NCI-H460 (cell line): ENCODE measurements around the gene AVP. TPM values are rescaled to one million over a fixed set of nuclear protein-coding genes. Genes with fewer than 3 reads are reported as not detected.

ENCODE experiments used
- DNase-seq: peaks from one replicate; pipeline ENCODE4 v3.0.0-alpha.2; 2016; ENCODE audit warnings: low read depth; ENCODE audit errors: extremely low read depth
- total RNA-seq: library from RNA; depleted of rRNA; stranded (reverse); fragments of >200 nt; shearing (Covaris generic); gene quantifications from 2 replicates; pipeline ENCODE4 v1.2.3, GENCODE V29; 2014

AVP gene
- total RNA-seq, 1 experiment from 2014 or later, result not detected

- no peak for DNase-seq
Measured at GRCh38 chr20:3059489-3059888, 25.0 kb downstream of the AVP start.

DNA sequence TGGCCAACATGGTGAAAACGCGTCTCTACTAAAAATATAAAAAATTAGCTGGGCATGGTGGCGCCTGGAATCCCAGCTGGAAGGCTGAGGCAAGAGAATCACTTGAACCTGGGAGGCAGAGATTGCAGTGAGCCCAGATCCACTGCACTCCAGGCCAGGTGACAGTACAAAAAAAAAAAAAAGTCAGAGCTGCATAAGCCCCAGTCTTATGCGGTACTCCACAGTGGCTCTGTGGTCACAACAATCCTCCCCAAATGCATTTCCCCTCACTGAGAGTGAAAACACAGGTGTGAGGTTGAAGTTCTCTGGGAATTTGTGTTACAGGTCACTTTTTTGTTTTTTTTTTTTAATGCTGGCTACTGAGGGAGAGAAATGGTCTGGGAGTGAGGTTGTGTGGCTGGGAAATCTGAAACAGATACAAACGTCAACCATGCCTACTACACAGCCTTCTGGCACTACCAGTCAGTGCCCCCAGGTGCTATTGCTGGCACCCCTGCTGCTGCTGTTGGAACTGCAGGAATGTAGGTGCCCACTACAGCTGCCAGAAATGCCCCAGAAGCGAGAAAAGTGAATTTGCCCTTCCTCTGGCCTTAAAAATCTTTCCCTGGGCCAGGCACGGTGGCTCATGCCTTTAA, 33.0 kb downstream of the AVP start:
- no peak for DNase-seq

DNA sequence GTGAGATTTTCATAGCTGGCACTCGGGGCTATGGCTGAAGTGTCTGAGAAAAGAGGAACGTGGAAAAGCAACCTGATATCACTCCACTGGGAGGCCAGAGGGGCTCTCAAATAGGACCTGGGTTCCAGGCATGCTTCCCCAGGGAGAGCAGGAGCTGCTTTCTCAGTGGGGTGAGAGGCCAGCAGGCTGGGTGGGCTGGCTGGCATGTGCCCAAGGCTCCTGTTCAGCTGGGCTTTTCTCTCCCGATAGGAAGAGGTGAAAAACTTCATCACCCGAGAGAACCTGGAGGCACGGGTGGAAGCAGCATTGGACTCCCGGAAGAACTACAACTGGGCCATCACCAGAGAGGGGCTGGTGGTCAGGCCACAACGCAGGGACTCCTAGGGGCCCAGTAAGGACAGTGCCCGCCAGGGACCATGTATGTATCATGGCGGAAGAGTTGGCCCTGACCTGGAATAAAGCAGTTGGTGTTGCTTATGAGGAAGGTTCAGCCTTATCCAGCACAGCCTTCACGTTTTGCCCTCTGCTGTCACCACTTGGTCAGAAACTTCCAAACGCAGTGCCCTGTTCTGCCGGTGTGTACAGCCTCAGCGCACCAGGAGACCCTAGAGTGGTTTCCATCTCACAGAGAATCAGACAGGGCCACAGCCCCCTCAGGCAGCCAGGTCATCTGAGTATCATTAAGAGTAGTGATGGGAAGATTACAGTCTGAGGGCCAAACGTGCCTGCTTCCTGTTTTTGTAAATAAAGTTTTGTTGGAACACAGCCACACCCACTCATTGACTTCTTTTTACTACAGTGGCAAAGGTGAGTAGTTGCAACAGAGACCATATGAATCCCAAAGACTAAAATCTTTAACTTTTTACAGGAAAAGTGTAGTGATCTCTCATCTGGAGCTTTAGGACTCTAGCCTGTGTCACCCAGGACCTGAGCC, 36.8 kb downstream of the AVP start:
- DNase-seq, result no peak

DNA sequence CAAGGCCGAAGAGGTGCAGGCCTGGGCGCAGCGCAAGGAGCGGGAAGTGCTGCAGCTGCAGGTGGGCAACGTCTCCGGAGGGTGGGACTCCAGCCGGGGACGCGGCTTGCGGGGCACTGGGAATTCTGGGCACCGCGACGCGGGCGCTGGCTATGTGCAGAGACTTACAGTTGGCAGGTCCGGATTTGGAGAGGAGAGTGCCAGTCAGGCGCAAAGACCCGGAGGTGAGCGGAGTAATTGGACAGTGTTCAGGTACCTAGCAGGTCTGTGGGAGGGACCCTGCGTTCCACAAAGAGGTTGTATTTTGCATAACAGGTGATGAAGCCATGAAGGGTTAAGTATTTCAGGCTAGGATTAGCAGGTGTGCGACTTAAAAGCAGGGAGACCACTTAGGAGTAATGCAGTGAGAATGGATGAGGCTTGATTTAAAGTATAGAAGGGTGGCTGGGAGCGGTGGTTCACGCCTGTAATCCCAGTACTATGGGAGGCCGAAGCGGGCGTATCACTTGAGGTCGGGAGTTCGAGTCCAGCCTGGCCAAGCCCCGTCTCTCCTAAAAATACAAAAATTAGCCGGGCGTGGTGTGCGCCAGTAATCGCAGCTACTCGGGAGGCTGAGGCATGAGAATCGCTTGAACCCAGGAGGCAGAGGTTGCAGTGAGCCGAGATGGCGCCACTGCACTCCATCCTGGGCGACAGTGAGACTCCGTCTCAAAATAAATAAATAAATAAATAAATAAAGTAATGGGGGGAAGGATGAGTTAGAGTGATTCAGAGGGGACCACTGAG, 37.7 kb downstream of the AVP start:
- no peak for DNase-seq

DNA sequence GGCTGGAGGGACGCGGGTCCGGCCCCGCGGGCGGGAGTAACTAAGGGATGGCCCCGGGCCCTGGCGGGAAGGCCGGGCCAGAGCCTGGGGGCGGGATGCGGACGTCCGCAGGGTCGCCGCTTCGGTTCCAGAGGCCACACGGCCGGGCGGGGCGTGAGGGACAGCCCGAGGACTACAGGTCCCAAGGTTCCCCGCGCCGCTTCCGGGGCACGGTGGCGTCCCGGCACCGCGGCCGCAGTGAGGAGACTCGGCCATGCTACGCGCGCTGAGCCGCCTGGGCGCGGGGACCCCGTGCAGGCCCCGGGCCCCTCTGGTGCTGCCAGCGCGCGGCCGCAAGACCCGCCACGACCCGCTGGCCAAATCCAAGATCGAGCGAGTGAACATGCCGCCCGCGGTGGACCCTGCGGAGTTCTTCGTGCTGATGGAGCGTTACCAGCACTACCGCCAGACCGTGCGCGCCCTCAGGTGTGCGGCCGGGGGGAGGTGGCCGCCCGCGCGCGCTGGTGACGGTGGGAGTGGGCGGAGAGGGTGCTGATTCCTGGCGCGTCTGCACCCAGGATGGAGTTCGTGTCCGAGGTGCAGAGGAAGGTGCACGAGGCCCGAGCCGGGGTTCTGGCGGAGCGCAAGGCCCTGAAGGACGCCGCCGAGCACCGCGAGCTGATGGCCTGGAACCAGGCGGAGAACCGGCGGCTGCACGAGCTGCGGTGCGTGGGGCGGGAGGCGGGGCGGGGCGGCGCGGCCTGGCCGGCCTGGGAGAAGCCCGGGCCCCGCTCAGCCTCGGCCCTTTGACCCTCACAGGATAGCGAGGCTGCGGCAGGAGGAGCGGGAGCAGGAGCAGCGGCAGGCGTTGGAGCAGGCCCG, 38.5 kb downstream of the AVP start, which contains the start of gene MRPS26:
Gene MRPS26 (plus strand): TSS at position 237 of the 861 bp plus-strand sequence. CDS start 17 bp downstream, at position 254.
- peak; percentile 82 for DNase-seq

DNA sequence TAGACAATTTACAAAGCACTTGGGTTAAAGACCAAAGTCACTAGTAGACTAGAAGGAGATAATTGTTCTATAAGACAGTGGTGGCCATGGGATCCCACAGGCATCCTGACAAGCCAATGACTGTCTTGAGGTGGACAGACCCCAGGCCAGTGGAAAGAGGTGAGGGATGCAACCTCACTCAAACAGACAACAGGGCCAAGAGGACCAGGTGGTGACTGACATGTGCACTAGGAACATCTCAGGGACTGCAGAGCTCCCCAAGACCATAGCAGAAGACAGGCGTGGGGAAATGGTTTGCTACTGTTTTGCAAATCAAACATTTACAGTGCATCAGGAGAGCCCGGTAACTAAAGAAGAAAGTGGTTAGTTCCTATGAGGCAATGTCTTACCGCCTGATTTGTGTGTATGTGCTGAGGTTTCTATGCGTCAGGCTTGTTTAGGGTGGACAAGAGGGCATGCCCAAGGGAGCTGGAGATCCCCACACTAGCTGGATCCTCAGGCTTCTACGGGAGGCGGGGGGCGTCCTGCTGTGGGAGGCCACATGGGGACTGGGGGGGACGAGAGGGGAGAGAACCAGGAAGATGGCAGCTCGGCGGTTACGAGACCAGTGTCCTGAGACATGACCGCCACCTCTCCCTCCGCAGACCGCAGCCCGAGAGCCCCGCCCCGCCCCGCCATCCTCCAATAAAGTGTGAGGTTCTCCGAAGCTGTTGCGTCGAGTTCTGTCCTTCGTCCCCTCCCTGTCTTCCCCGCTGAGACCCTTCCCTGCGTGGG, 39.3 kb downstream of the AVP start:
- peak; percentile 63 for DNase-seq

GRCh38 chr20:3044336-3044965, 40.1 kb downstream of the AVP start:
- no peak for DNase-seq

DNA sequence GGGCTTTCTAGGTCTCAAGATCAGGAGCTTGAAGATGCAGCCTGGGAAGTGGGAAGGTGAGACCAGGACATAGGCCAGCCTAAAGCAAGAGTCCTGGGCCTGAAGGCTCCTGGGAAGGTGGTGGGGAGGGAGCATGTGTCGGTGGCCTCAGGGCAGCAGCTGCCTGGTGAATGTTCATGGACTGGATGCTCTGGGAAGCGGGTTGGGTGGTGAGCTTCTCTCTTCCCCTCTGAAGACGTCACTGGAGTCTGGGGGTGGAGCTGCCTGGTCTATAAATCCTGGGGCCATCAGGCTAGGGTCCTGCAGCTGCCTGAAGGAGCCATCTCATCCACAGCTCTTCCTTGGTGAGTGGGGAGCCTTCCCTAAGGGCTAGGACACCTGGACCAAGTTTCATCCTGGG, 41.2 kb downstream of the AVP start, which contains the start of gene GNRH2:
Gene GNRH2 (plus strand): TSS at position 301 of the 400 bp plus-strand sequence. CDS start 793 bp downstream, outside the sequence.
- no peak for DNase-seq

DNA sequence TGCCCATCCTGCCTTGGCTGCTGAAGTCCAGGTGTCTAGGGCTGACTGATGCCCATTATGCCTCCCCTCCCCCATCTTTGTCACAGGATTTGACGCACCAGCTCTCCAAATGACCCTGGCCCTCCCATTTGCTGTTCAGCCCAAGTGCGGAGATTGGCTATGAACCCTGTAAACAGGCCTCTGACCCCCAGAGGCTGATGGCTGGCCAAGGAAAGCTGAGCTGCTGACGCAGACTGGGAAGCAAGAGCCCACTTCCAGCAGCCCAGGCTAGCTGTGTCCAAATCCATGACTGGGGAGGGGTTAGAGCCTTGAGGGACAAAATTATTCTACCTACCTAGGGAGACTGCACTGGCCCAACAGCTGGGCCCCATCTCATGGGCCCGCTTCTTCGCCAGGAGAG, 41.9 kb downstream of the AVP start:
- DNase-seq, result no peak

- DNase-seq, result no peak
Measured at GRCh38 chr20:3041854-3042409, 42.6 kb downstream of the AVP start.

GRCh38 chr20:3040086-3040485, 44.4 kb downstream of the AVP start:
- DNase-seq, result no peak

DNA sequence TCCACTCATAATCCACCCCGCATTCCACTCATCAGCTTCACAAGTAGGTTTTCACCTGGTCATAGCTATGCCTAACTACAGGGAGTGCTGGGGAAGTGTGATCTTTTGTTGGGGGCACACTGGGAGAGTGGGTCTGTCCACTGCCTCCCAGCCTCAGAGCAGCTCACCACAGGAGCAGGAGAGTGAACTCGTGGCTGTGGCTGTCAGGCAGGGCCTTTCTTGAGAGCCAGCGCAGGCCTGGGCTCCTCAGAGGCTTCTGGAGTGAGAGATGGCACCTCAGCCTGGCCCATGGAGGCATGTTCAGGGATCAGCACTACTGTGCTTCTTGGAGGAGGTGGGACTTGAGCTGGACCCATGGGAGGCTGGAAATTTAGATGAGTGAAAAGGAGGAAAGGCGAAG, 45.1 kb downstream of the AVP start:
- no peak for DNase-seq

- DNase-seq, result no peak
Measured at GRCh38 chr20:3038454-3038853, 46.1 kb downstream of the AVP start.

DNA sequence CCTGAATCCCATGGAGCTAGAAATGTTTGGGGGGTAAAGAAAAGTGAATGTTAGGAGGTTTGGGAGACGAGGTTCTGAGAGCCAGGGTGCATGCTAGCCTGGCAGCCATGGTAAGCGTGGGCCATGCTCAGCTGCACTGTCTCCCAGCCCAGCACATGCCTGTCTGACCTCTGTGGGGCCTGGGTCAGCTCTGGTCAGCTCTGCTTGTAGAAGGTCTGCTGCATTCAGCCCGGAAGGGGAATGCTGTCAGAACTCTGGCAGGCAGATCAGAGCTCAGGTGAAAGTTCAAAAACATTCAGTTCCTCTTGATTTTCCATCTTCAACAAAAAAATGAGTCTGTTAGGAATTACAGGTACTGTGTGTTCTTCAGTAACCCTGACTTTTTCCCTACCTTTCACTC, 46.9 kb downstream of the AVP start:
- no peak for DNase-seq

DNA sequence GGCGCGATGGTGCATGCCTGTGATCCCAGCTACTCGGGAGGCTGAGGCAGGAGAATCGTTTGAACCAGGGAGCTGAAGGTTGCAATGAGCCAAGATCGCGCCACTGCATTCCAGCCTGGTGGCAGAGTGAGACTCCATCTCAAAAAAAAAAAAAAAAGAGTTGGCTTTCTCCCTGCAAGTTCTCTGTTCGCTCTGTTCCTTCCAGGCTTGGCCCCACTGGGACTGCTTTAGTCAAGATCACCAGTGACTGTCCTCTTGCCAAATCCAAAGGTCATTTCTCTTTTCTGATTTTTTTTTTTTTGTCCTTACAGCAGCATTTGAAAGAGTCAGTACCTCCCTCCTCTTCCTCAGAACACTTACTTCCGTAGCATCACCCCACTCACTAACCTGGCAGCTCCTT, 51.9 kb downstream of the AVP start:
- DNase-seq, result no peak
